ENCODE measurements around the gene TSPAN8.

DNA sequence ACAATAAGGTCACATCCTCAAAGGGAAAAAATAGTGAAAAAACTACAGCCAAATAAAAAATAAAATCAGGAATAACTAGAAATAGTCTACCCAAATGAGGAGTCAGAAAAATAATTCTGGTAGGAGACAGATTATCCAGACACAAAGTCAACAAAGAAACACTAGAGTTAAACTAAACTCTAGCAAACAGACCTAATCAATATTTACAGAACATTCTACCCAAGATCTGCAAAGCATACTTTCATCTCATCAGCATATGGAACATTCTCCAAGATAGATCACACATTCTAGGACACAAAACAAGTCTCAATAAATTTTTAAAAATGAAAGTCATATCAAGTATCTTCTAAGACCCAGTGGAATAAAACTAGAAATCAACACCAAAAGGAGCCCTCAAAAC is 20.4 kb upstream of the TSPAN8 start:
- TF ChIP-seq, protein P1, sequence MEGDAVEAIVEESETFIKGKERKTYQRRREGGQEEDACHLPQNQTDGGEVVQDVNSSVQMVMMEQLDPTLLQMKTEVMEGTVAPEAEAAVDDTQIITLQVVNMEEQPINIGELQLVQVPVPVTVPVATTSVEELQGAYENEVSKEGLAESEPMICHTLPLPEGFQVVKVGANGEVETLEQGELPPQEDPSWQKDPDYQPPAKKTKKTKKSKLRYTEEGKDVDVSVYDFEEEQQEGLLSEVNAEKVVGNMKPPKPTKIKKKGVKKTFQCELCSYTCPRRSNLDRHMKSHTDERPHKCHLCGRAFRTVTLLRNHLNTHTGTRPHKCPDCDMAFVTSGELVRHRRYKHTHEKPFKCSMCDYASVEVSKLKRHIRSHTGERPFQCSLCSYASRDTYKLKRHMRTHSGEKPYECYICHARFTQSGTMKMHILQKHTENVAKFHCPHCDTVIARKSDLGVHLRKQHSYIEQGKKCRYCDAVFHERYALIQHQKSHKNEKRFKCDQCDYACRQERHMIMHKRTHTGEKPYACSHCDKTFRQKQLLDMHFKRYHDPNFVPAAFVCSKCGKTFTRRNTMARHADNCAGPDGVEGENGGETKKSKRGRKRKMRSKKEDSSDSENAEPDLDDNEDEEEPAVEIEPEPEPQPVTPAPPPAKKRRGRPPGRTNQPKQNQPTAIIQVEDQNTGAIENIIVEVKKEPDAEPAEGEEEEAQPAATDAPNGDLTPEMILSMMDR (IDR thresholded peaks at IDR 0.05; ENCODE audit: insufficient read depth, low read depth, low read length), result no peak
- no peak for TF ChIP-seq EZH2 (IDR thresholded peaks at IDR 0.05; ENCODE audit: insufficient read depth, low read length)

All from astrocyte (in vitro differentiated cells and primary cell).